GM18505 (cell line): Measurements from ENCODE around the gene PLXNA4.
"Not testable (repeated sequence)": the region's sequence is repeated elsewhere in the genome, so short reads cannot be mapped to it uniquely, and the experiment has no call there.

ENCODE experiments used
- ATAC-seq: cut with Tn5 transposase; IDR thresholded peaks from one replicate; pipeline ENCODE4 v1.9.1; 2021; ENCODE audit not compliant: unreplicated experiment
- POLR2A ChIP-seq: IDR thresholded peaks from 4 replicates; pipeline ENCODE4 v1.6.1; 2011; ENCODE audit warnings: borderline replicate concordance; ENCODE audit not compliant: insufficient read depth, insufficient read length; ENCODE audit errors: extremely low read depth

Gene PLXNA4

DNA sequence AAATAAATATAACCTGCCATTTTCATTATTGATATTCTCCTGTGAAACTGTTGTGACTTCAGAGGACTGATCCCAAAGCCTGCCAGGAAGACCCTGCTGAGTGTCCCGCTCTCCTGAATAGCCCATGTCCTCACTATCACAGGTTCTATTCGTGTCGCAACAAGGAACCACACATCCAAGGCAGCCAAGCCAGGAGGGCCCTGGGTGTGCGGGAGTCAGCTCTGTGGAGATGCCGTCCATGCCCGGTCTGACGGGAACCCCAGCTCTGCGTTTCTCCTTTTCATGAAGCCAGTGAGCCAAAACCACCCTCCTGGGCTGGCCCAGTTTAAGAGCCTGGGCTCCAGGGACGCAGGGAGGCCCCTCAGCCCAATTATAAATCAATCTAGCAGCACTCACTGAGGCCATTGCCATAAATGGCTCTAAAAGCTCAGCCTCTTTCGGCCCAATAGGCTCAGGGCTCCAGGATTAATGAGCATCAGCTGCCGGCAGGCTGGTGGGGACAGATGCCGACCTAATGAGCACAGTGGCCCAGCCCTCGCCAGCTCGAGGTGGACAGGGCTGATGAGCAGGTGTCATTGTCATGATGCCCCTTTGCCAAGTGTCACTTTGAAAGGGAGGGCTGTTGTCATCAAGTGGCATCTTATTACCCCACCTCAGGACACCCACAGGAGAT lies 177.9 kb downstream of the PLXNA4 start:
- TF ChIP-seq POLR2A = no peak
- ATAC-seq = no peak

DNA sequence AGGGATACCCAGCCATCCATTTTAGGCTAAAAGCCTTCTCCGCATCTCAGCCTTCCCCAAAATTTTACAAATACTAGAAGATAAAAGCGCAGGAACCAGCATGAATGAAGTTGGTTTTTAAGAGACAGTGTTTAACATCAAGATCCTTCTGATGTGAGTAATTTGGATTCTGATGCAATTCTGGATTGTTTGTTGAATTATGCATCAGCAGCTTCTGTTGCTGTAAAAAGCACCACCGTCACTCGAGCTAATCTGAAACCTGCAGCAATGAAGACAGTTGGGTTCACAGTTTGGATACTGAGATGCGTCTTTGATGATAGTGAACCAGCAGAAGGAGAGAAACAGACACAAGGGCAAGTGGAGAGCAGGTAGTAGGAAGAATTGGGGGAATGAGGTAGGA lies 179.2 kb downstream of the PLXNA4 start:
- ATAC-seq = no peak

DNA sequence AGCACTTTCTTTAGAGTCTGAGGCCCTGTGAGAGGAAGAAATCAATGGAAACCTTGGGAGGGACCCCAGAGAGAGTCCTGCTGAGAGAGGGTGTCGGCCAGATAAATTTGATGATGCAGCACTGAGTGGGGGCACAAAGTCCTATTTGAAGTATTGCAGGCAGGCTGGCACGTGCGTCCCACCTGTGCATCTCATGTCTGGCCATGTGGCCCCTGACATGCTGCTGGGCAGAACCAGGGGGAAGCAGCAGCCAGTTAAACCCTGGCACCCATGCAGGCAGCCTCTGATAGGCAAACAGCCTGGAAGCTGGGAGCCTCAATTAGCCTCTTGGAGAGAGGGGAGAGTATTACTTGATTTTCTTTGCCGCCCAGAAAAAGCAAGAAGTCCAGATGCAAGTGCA lies 180.9 kb downstream of the PLXNA4 start:
- no peak for ATAC-seq
- TF ChIP-seq POLR2A = no peak

More for the DNA sequence above, 179.2 kb downstream of the PLXNA4 start:
- TF ChIP-seq POLR2A = no peak

DNA sequence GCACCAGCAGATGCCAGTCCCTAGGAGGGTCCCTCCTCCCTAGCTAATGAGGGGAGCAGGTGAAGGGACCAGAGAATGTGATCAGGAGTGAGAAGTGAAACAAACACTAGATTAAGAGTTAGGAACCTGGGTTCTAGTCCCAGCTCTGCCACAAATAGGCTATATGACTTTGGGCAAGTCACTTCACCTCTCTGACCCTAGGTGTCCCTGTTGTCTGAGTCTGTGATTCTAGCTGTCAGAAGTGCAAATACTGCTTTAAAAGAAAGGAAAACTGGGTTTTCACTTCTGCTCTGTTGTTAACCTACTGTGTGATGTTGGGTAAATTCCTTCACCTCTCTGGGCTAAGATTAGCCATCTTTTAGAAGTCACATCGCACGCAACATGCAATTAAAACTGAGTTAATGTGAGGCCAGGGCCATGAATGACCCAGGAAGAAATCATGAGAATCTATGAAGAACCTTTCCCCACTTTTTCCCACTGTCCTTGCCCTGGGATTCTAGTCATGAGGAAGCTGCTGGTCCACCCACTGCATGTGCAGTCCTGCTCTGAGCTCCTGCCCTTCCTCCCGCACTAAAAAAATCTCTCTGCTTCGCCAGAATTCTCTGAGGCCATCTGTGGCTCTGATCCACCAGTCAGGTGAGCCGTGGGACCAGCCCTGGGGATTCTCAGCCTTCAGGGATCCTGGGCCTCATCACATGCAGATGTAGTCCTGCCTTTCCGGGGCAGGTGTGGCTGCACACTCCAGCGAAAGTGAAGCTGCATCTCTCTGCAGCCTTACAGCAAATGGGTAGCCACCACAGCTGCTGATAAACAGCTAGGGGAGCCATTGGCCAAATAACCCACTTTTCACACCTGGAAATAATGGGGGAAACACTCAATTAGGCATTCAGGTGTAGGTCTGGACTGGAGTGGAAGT lies 181.7 kb downstream of the PLXNA4 start:
- ATAC-seq = no peak

DNA sequence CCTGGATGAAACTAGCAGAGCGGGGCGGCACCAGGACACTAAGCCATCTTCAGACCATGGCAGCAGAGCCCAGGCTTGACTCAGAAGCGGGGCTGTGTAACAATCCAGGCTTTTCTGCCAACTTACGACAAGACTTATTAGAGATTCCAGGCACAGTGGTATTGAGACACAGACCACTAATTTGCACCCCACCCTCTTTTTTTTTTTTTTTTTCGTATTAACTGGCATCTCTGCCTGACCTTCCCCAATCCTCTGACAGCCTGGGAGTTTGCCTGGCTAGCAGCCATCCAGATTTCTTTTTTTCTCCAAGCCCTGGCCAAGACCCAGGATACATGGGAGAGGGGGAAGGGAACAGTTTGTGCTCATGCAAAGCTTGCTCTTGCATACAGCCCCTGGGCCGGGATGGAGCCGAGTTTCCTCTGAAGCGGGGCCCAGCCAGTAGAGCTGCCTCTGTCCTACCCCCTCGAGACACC lies 182.4 kb downstream of the PLXNA4 start:
- no peak for TF ChIP-seq POLR2A
- ATAC-seq = no peak

More for the DNA sequence above, 181.7 kb downstream of the PLXNA4 start:
- no peak for TF ChIP-seq POLR2A

DNA sequence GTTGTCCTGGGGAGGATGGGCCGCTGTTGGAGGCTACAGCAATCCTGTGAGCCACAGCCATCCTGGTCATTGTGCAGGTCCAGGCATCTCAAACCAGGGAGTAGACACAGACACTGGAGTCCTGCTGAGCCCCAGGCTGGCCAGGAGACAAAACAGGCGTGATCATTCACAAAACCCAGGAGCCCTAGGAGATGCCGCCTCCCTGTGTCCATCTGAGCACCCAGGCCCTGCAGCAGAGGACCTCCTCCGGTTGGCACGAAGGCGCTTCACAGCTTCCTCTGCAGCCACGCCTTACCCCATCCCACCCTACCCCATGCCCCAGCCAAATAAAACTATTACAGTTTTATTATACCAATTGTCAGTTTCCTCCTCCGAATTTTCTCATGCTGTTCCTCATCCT lies 183.6 kb downstream of the PLXNA4 start:
- TF ChIP-seq POLR2A = no peak
- no peak for ATAC-seq

DNA sequence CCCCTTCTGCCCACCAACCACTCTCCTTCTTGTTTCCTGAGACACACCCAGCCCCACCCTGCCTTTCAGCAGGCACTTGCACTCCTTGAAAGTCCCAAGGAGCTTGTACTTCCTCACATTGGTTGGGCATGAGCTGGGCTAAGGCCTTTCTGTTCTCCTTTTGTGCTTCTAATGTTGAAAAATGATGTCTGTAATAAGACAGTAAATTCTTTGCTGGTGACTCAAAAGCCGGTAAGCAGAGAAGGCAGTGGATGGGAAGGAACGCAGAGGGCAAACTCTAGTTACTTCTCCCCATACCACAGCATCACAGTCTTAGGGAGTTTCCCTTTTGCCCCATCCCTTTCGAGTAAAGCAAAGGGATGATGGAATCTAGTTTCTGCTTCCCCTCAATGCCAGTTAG lies 185.6 kb downstream of the PLXNA4 start:
- no peak for TF ChIP-seq POLR2A
- ATAC-seq = no peak

DNA sequence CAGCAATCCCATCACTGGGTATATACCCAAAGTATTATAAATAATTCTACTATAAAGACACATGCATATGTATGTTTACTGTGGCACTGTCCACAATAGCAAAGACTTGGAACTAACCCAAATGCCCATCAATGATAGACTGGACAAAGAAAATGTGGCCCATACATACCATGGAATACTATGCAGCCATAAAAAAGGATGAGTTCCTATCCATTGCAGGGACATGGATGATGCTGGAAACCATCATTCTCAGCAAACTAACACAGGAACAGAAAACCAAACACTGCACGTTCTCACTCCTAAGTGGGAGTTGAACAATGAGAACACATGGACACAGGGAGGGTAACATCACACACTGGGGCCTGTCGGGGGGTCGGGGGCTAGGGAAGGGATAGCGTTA lies 186.2 kb downstream of the PLXNA4 start:
- ATAC-seq = not testable (repeated sequence)

DNA sequence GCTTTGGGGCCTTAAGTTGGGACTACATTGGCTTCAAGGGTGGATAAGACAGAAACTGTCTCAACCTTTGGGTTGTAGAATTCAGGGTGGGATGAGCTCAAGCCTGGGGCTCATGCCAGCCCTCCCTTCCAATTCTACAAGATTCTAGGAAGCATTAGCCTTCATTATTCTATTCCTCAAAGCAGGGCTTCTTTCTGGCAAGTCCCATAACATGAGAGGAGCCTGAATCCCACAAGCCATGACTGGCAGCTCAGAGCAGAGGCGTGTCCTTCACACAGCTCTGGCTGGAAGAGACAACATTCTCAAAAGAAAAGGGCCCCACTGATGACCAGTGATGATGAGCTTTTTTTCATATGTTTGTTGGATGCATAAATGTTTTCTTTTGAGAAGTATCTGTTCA lies 187.6 kb downstream of the PLXNA4 start:
- no peak for TF ChIP-seq POLR2A
- no peak for ATAC-seq

DNA sequence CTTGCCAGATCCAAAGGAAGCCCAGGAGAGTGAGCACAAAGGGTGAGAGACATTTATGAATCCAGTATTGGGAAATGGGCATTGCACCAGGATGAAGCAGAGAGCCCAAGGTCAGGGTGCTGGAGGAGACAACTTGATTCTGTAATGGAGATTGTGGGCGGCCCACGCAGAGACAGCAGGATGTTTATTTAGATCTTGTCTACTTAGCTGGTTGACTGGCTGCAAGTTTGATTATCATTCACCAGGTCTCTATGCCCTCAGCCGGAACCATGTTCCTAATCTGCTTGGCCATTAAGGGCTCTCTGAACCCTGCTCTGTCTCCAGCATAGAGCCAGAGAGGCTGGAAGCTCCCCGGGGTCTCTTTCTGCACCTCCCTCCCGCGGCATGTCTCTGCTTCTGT lies 188.7 kb downstream of the PLXNA4 start:
- TF ChIP-seq POLR2A = no peak
- no peak for ATAC-seq

DNA sequence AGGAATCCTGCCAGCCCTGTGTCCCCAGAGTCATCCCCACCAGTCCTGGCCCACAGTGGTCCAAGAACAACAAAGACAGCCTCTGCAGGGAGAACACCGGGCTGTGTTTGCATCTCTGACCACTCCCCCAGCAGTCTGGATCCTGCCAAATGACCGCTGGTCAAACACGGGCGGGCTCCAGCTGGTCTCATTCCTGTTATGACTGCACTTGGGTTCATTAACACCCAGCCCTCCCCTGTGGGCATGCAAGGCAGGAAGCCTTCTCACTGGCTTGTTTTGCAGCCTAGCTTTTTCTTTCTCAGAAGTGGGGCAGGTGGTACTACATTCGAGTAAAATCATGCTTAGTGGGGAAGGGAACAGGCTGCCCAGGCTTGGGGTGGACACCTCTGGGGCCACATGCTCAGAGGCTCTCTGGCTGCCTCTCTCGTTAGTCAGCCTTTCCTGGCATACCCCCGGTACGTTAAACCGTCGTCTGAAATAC lies 190.0 kb downstream of the PLXNA4 start:
- no peak for ATAC-seq
- TF ChIP-seq POLR2A = no peak

DNA sequence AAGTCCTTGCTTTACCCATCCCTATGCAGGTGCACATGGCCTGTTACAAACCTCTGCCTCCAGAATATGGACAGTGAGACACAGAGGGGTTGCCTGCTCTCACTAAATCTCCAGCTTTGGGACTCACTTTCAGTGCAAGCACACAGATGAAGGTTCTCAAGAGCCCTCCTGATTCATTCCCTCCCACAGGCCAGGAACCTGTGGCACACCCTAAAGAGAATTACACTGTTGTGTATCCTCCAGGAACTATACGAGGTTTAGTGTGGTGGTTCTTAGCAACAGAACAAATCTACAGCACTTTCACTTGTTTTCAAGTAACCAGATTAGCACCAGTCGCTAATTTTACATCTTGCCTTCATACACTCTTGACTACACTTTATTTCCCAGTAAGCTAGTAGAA lies 192.3 kb downstream of the PLXNA4 start:
- TF ChIP-seq POLR2A = no peak
- ATAC-seq = no peak

DNA sequence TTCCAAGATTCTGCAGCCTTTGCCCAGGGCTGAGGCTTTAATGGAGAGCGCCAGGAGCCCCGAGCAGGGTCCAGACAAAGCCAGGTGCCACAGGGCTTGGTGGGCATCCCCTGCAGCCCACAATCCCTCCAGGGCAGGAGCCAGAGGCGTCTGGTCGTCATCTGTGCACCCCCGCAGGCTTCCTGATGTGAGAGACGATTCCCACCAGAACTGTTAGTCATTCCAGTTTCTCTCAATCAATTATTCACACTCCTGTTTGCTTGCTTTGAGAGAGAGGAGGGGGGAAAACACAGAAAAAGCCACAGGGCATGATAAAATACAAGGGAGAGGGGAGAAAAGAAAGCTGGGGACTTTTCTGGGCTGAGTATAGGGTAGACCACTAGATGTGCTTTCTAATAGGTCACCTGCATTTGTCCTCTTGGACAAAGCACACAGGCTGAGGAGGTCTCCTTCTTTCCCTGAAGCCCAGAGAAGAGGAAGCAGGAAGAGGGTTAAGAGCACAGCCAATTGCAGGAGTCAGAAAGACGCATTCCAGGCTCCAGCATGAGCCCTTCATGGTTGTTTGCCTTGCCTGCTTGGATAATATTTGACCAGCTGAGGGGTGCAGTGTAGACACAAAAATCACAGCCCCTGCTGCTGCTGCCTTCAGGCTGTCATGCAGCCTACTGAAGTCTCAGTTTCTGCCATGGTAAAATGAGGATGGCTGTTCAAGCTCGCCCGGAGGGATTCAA lies 194.4 kb downstream of the PLXNA4 start:
- ATAC-seq = no peak

More for the DNA sequence above, 194.4 kb downstream of the PLXNA4 start:
- no peak for TF ChIP-seq POLR2A
